ENCODE measurements around the gene ADCY5. TPM values are rescaled to one million over a fixed set of nuclear protein-coding genes. Genes with fewer than 3 reads are reported as not detected.

The ADCY5 gene
- 0.08 TPM in 1 of 2 replicates, not detected in the other for total RNA-seq

GRCh38 chr3:123448536-123449101 is at the start of gene ADCY5:
ADCY5 (minus strand) TSS chr3:123449090; CDS start chr3:123448545, 545 bp downstream.

Other genes with a start within 250 kb of the ADCY5 start
- gene SEC22A, start 247.1 kb downstream of the ADCY5 start, total RNA-seq: 35.7 and 42.2 TPM in 2 replicates
- gene HACD2, start 136.0 kb upstream of the ADCY5 start, total RNA-seq: 25.8 and 38.0 TPM in 2 replicates

Measured in hair follicular keratinocyte (primary cell).